OCI-LY7 (cell line): ENCODE data around the gene DMRT3. TPM values are rescaled to one million over a fixed set of nuclear protein-coding genes. Genes with fewer than 3 reads are reported as not detected.

Experiments used
- BruUV-seq: library from RNA; stranded (reverse); fragments of 400-500 nt; replicated peaks from 2 replicates; lab custom pipeline; 2021; lab: Mats Ljungman, UMichigan
- CTCF ChIA-PET: fragments of 300-600 bp; sonication (Branson Sonifier 250); formaldehyde crosslinking; loops from one replicate; lab custom pipeline; 2022; ENCODE audit warnings: antibody characterized with exemption; ENCODE audit not compliant: unreplicated experiment; lab: Charles Lee
- POLR2A ChIA-PET: fragments of 300-600 bp; sonication (Branson Sonifier 250); formaldehyde crosslinking; loops from one replicate; lab custom pipeline; 2022; ENCODE audit warnings: antibody characterized with exemption; lab: Charles Lee
- DNase-seq: peaks from one replicate; pipeline ENCODE4 v3.0.0-alpha.2; 2015; ENCODE audit warnings: low spot score
- H2AFZ ChIP-seq: fragments of 200-600 bp; sonication (generic), shearing (Covaris generic); 2 replicates; pipeline ENCODE4 v1.6.1; 2014; ENCODE audit warnings: mild to moderate bottlenecking, antibody characterized with exemption, low read length, moderate library complexity
- H3K27ac ChIP-seq: fragments of 200-600 bp; sonication (generic); 2 replicates; pipeline ENCODE4 v1.5.1; 2014; ENCODE audit warnings: mixed run types, low read depth, mild to moderate bottlenecking, moderate library complexity, low read length, inconsistent platforms; ENCODE audit not compliant: poor library complexity, severe bottlenecking
- H3K36me3 ChIP-seq: fragments of 200-600 bp; sonication (generic); 2 replicates; pipeline ENCODE4 v1.6.1; 2014; ENCODE audit warnings: mild to moderate bottlenecking, antibody characterized with exemption, low read length, moderate library complexity, mixed read lengths; ENCODE audit not compliant: insufficient read depth
- H3K4me1 ChIP-seq: fragments of 200-600 bp; sonication (generic); 2 replicates; pipeline ENCODE4 v1.5.1; 2014; ENCODE audit warnings: mild to moderate bottlenecking, low read length; ENCODE audit not compliant: insufficient read depth, poor library complexity, severe bottlenecking
- H3K4me2 ChIP-seq: fragments of 200-600 bp; sonication (generic); 2 replicates; pipeline ENCODE4 v1.6.1; 2014; ENCODE audit warnings: mild to moderate bottlenecking, low read length
- H3K4me3 ChIP-seq: fragments of 200-600 bp; sonication (generic); 2 replicates; pipeline ENCODE4 v1.5.1; 2014; ENCODE audit warnings: mild to moderate bottlenecking, low read depth, low read length; ENCODE audit not compliant: poor library complexity, severe bottlenecking
- H3K79me2 ChIP-seq: fragments of 200-600 bp; sonication (generic); 2 replicates; pipeline ENCODE4 v1.6.1; 2016; ENCODE audit warnings: low read depth, mild to moderate bottlenecking, low read length, moderate library complexity, mixed read lengths; ENCODE audit not compliant: insufficient read depth
- H3K9me2 ChIP-seq: fragments of 200-600 bp; sonication (generic); 2 replicates; pipeline ENCODE4 v1.6.1; 2016; ENCODE audit warnings: mild to moderate bottlenecking, low read length, mixed read lengths; ENCODE audit not compliant: insufficient read depth
- H3K9me3 ChIP-seq: fragments of 200-600 bp; sonication (generic); 2 replicates; pipeline ENCODE4 v1.6.1; 2014; ENCODE audit warnings: mild to moderate bottlenecking, mixed run types, low read length, mixed read lengths
- H4K20me1 ChIP-seq: fragments of 200-600 bp; sonication (generic); 2 replicates; pipeline ENCODE4 v1.6.1; 2014; ENCODE audit warnings: mild to moderate bottlenecking, antibody characterized with exemption, low read length, moderate library complexity, mixed read lengths; ENCODE audit not compliant: insufficient read depth
- CTCF ChIP-seq: fragments of 200-600 bp; sonication (generic); conservative IDR thresholded peaks from 2 replicates; pipeline ENCODE4 v1.5.1; 2014; ENCODE audit warnings: mild to moderate bottlenecking, antibody characterized with exemption, low read length, moderate library complexity, mixed read lengths
- EZH2phosphoT487 ChIP-seq: fragments of 200-600 bp; sonication (generic); IDR thresholded peaks from 2 replicates; pipeline ENCODE4 v1.6.1; 2018; ENCODE audit warnings: low read depth, borderline replicate concordance, mild to moderate bottlenecking, mixed run types, antibody characterized with exemption, low read length, moderate library complexity, mixed read lengths
- intact Hi-C: fragments of 100-400 bp; cut with micrococcal nuclease; formaldehyde crosslinking; loops from one replicate; pipeline ENCODE4 v1.10.0; 2022; ENCODE audit not compliant: unreplicated experiment
- total RNA-seq, 2 experiments: library from RNA; depleted of rRNA in 1 of 2; stranded (reverse); fragments of >200 nt in 1 of 2; shearing (Covaris generic) in 1 of 2; gene quantifications; 2 replicates each; pipeline ENCODE4 v1.2.3, GENCODE V29; 2014 to 2022

DMRT3 gene
- total RNA-seq, 2 experiments from 2014 or later: not detected

- ChIA-PET POLR2A (interaction anchor here (0.8 kb wide), 1 partner anchor 16 kb away, joined by 4 read pairs; no protein-coding TSS in a partner anchor), CTCF (no interaction called here)
- Histone ChIP-seq H3K9me3 (no peaks in the 10 kb centered on the region), H3K36me3 (no peaks in the 10 kb centered on the region), H3K4me3 (no peak overlapping the region), H3K27ac (no peak overlapping the region), H3K79me2 (no peaks in the 10 kb centered on the region), H4K20me1 (no peaks in the 10 kb centered on the region), H3K4me1 (no peaks in the 10 kb centered on the region), H3K4me2 (no peak overlapping the region), H2AFZ (no peak overlapping the region), H3K9me2 (no peaks in the 10 kb centered on the region)
- intact Hi-C loops: loop anchor here (1.0 kb wide), 1 partner anchor 13 kb away; no protein-coding TSS in a partner anchor
- DNase-seq: no peak
- TF ChIP-seq EZH2phosphoT487: no peak
- TF ChIP-seq CTCF: no peak
- BruUV-seq: no TSS peak
Observed at GRCh38 chr9:974031-974995, 2.1 kb upstream of the DMRT3 start.

GRCh38 chr9:974996-975739 lies 1.3 kb upstream of the DMRT3 start:
- H3K4me2 ChIP-seq: no peak overlapping the region
- H3K9me2 ChIP-seq: no peaks in the 10 kb centered on the region
- H3K4me1 ChIP-seq: no peaks in the 10 kb centered on the region
- no peak overlapping the region for H3K27ac ChIP-seq
- intact Hi-C loops: loop anchor here (1.0 kb wide), 1 partner anchor 12 kb away; no protein-coding TSS in a partner anchor
- BruUV-seq: no TSS peak
- H3K79me2 ChIP-seq: no peaks in the 10 kb centered on the region
- POLR2A ChIA-PET: interaction anchor here (0.6 to 0.8 kb wide), 2 partner anchors 15 to 514 kb away, joined by 3 to 4 read pairs; no protein-coding TSS in a partner anchor
- H3K9me3 ChIP-seq: no peaks in the 10 kb centered on the region
- no peak for DNase-seq
- CTCF ChIA-PET: no interaction called here
- no peaks in the 10 kb centered on the region for H4K20me1 ChIP-seq
- H2AFZ ChIP-seq: no peak overlapping the region
- TF ChIP-seq CTCF: no peak
- TF ChIP-seq EZH2phosphoT487: no peak
- no peaks in the 10 kb centered on the region for H3K36me3 ChIP-seq
- H3K4me3 ChIP-seq: no peak overlapping the region
